CD14-positive monocyte (primary cell): ENCODE data around the gene PRDX5. TPM values are rescaled to one million over a fixed set of nuclear protein-coding genes. Genes with fewer than 3 reads are reported as not detected.

Experiments
- DNase-seq, 3 donors: peaks; one replicate each; pipeline ENCODE4 v3.0.0-alpha.2; 2011 to 2022
- H2AFZ ChIP-seq: 2 replicates; pipeline ENCODE4 v1.6.0; 2012; ENCODE audit warnings: mild to moderate bottlenecking, low read depth, low read length, inconsistent platforms; ENCODE audit not compliant: insufficient read depth, poor library complexity, severe bottlenecking
- H3K27ac ChIP-seq, 2 donors: 1 replicate in 1 of 2; 2 replicates in 1 of 2; pipeline ENCODE4 v1.5.1; 2012 to 2013; ENCODE audit warnings: low read length in 2 of 2, control low read depth in 1 of 2, inconsistent platforms in 1 of 2, low read depth in 1 of 2, mild to moderate bottlenecking in 1 of 2
- H3K27me3 ChIP-seq, 2 donors: one replicate each; pipeline versions ENCODE4 v1.6.0 to v1.6.1; 2011 to 2013; ENCODE audit warnings: low read length in 2 of 2; ENCODE audit not compliant: control insufficient read depth in 2 of 2, insufficient read depth in 2 of 2
- H3K36me3 ChIP-seq, 2 donors: replicated peaks in 1 of 2; 1 replicate in 1 of 2; 2 replicates in 1 of 2; pipeline versions ENCODE4 v1.5.1 to v1.6.1; 2012 to 2013; ENCODE audit warnings: low read length in 2 of 2, control low read depth in 1 of 2, inconsistent platforms in 1 of 2, mild to moderate bottlenecking in 1 of 2; ENCODE audit not compliant: insufficient read depth in 2 of 2, control insufficient read depth in 1 of 2
- H3K4me1 ChIP-seq, 2 donors: 1 replicate in 1 of 2; 2 replicates in 1 of 2; pipeline versions ENCODE4 v1.5.1 to v1.6.1; 2012 to 2013; ENCODE audit warnings: low read length in 2 of 2, control low read depth in 1 of 2, inconsistent platforms in 1 of 2, mild to moderate bottlenecking in 1 of 2, moderate library complexity in 1 of 2; ENCODE audit not compliant: insufficient read depth in 2 of 2, control insufficient read depth in 1 of 2
- H3K4me2 ChIP-seq: replicated peaks from 2 replicates; pipeline ENCODE3; 2012; ENCODE audit warnings: low read length, moderate library complexity, mild to moderate bottlenecking; ENCODE audit not compliant: poor library complexity, severe bottlenecking; ENCODE audit errors: extremely low read depth
- H3K4me3 ChIP-seq, 3 experiments: fragments of 200-600 bp in 1 of 3; sonication (generic) in 1 of 3; replicated peaks in 1 of 3; 1 replicate in 2 of 3; 2 replicates in 1 of 3; pipeline ENCODE4 v1.5.1; 2011 to 2013; ENCODE audit warnings: low read length in 3 of 3, mild to moderate bottlenecking in 3 of 3, control low read depth in 2 of 3, low read depth in 2 of 3, inconsistent platforms in 1 of 3, moderate library complexity in 1 of 3
- H3K79me2 ChIP-seq: 2 replicates; pipeline ENCODE4 v1.6.0; 2012; ENCODE audit warnings: mild to moderate bottlenecking, control low read depth, inconsistent platforms, low read length, moderate library complexity; ENCODE audit not compliant: insufficient read depth
- H3K9ac ChIP-seq: 2 replicates; pipeline ENCODE4 v1.6.0; 2017; ENCODE audit warnings: low read length, mild to moderate bottlenecking; ENCODE audit not compliant: insufficient read depth, poor library complexity, severe bottlenecking
- H3K9me3 ChIP-seq, 2 donors: replicated peaks in 1 of 2; 1 replicate in 1 of 2; 2 replicates in 1 of 2; pipeline versions ENCODE4 v1.5.1 to v1.6.1; 2012 to 2013; ENCODE audit warnings: low read length in 2 of 2, control low read depth in 1 of 2; ENCODE audit not compliant: control insufficient read depth in 1 of 2, insufficient read depth in 1 of 2
- H4K20me1 ChIP-seq: 2 replicates; pipeline ENCODE4 v1.6.0; 2012; ENCODE audit warnings: mild to moderate bottlenecking, low read length, control low read depth, moderate library complexity; ENCODE audit not compliant: insufficient read depth
- H3K27ac Mint-ChIP-seq, 7 donors: one replicate each; pipeline ENCODE4 v1.8.0; 2020; ENCODE audit warnings: mild to moderate bottlenecking in 7 of 7, mixed read lengths in 7 of 7, moderate library complexity in 6 of 7, inconsistent platforms in 2 of 7
- H3K27me3 Mint-ChIP-seq, 3 donors: one replicate each; pipeline ENCODE4 v1.8.0; 2021 to 2022; ENCODE audit warnings: low read depth in 3 of 3, mild to moderate bottlenecking in 3 of 3, mixed read lengths in 3 of 3, moderate library complexity in 3 of 3, inconsistent platforms in 1 of 3
- H3K36me3 Mint-ChIP-seq, 2 donors: one replicate each; pipeline ENCODE4 v1.8.0; 2020; ENCODE audit warnings: mixed read lengths in 2 of 2, inconsistent platforms in 1 of 2, mild to moderate bottlenecking in 1 of 2
- H3K4me1 Mint-ChIP-seq: one replicate; pipeline ENCODE4 v1.8.0; 2020; ENCODE audit warnings: mild to moderate bottlenecking, mixed read lengths
- H3K4me3 Mint-ChIP-seq, 2 donors: one replicate each; pipeline ENCODE4 v1.8.0; 2020; ENCODE audit warnings: mild to moderate bottlenecking in 2 of 2, mixed read lengths in 2 of 2, moderate library complexity in 1 of 2
- H3K9me3 Mint-ChIP-seq, 7 donors: one replicate each; pipeline ENCODE4 v1.8.0; 2020 to 2022; ENCODE audit warnings: mixed read lengths in 7 of 7, mild to moderate bottlenecking in 6 of 7, moderate library complexity in 6 of 7, inconsistent platforms in 2 of 7
- CTCF ChIP-seq: fragments of 200-600 bp; IDR thresholded peaks from one replicate; pipeline ENCODE4 v1.8.0; 2022; ENCODE audit warnings: antibody characterized with exemption, mild to moderate bottlenecking
- WGBS: methylation state at CpG from one replicate; pipeline ENCODE4 v1.1.5; 2013; ENCODE audit warnings: missing lambda C conversion rate; ENCODE audit not compliant: insufficient coverage; 5-methylcytosine and 5-hydroxymethylcytosine counted together
- intact Hi-C, 2 donors: fragments of 100-400 bp; cut with micrococcal nuclease; formaldehyde crosslinking; loops; one replicate each; pipeline versions ENCODE4 v1.15.0 to v1.15.1; 2023
- polyA plus RNA-seq, 3 donors: library from polyadenylated mRNA; depleted of rRNA in 1 of 3; unstranded in 2 of 3; stranded (reverse) in 1 of 3; fragments of 300-500 nt in 2 of 3; fragments of >200 nt in 1 of 3; fragmentation: Illumina TruSeq in 2 of 3; gene quantifications; 1 replicate in 2 of 3; 2 replicates in 1 of 3; pipeline ENCODE4 v1.2.3, GENCODE V29; 2012 to 2021

Gene PRDX5
- polyA plus RNA-seq, 3 donors: 136 to 318 (median 286) TPM

DNA sequence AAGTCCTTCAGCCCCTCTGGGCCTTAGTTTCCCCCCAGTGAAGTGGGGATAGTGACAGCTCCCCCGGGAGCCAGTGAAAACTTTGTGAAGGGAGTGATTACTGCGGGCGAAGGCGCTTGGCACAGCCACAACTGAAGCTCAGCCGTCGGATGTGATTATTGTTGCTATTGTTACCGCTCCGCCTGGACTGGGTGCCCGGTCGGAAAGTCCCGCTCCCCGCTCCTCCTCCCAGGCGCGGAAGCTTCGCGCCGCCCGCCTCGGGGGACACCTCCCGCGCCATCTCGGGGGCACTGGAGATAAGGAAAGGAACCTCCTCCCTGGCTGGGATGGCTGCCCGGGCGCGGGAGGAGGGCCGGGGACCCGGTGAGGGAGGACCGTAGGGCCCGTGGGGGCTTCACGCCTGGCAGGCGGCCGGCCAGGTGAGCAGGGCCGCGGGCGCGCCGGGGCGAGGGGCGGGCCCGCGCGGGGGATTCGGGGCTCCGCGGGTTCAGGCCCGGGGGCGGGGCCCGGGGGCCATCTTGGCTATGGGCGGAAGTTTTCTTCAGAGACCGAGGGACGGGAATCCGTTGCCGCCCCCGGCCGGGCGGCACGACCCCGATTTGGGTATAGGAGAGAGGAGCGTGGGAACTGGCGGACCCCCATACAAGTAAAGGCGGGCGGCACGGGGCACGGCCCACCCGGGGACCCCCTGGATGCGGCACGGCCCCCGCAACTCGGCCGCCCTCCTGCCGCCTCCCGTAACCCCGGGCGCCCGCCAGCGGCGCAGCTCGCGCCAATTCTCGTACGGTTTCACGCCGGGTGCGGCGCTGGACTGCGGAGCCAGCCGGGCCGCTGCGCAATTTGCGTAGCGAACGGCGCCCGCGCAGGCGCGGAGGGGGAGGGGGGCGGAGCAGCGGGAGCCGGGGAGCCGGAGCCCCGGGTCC lies 32.7 kb upstream of the PRDX5 start, which contains the start of gene GPR137:
Gene GPR137, plus strand, starts transcription at position 887 of the 923 bp plus-strand sequence. CDS start 677 bp downstream, outside the sequence.
- intact Hi-C loops: loop anchor here (1.0 to 5.0 kb wide), 4 partner anchors 14 to 33 kb away; partner anchors contain the start of genes CATSPERZ (in 1 of the 2) and PLCB3 (in 1 of the 2)
- Histone ChIP-seq H3K27ac (peak within 1 kb of the TSS; percentile 91 to 100), H3K9me3 (no peaks in the 10 kb centered on the region), H4K20me1 (no peaks in the 10 kb centered on the region), H3K4me2 (peak within 1 kb of the TSS; percentile 81), H3K27me3 (peaks cover 1 to 5% of the 10 kb centered on the region in 2 donors), H3K36me3 (no peaks in the 10 kb centered on the region), H3K4me3 (peak within 1 kb of the TSS; percentile 74 to 98 (median 81)), H3K9ac (peak within 1 kb of the TSS; percentile 79), H3K79me2 (peaks cover 5% of the 10 kb centered on the region), H2AFZ (peak within 1 kb of the TSS; percentile 84), H3K4me1 (peaks cover 20 to 24% of the 10 kb centered on the region in 2 donors)
- WGBS: under 1% methylated on average over 90 of the region's 102 CpGs
- Mint-ChIP-seq H3K9me3 (no peaks in the 10 kb centered on the region), H3K4me3 (peak within 1 kb of the TSS; percentile 86 to 90), H3K36me3 (peaks cover 15 to 17% of the 10 kb centered on the region in 2 donors), H3K4me1 (peaks cover 24% of the 10 kb centered on the region), H3K27ac (peak within 1 kb of the TSS; percentile 92 to 98 (median 96)), H3K27me3 (peaks cover 9 to 20% (median 9%) of the 10 kb centered on the region in 3 donors)
- DNase-seq: peak; percentile 80 to 83 (median 81)
- no peak for TF ChIP-seq CTCF
